ENCODE measurements around the gene CAPN10.

Gene CAPN10

DNA sequence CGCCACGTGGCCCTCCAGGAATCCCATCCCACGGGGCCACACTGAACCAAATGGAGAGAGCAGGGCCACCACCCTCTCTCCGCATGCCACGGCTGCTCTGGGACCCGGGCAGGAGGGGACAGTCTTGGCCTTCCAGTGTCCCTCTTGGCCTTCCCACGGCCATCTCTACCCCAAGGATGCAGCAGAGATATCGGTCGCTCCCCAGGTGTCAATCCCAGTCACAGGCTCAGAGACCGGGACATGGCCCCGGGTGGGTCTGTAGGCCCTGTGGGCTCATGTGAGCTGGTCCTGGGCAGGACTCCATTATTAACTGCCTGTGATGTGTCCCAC lies 15.3 kb downstream of the CAPN10 start:
- no peaks in the 10 kb centered on the region for H4K20me1 ChIP-seq (ENCODE audit: insufficient read depth)

DNA sequence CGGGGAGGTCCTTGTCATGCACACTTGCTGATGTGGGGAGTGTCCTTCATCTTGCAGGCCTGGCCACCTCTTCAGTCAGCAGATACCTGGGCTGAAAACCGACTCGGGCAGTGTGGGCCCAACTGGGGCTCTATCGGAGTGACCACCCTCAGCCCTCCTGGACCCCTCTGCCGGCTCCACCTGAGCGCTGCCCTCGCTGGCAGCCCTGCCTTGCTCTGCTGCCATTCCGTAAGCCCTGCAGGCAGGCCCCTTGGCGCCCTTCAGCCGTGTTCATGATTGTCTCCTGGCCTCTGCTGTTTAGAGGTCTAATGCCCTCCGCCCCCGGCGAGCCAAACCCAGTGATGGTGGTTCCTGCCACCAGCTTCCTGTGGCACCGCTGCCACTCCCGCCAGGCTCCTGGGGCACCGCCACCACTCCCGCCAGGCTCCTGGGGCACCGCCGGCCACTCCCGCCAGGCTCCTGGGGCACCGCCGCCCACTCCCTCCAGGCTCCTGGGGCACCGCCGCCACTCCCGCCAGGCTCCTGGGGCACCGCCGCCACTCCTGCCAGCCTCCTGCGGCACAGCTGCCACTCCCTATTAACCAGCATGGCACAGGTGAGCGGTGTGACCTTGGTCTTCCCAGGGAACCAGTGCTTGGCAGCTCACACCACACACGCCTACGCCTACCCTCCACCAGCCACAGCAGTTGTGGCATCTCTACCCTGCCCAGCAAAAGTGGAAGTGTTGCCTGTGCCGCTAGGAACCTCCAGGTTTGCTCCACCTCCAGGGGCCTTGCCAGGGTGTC lies 15.9 kb downstream of the CAPN10 start:
- H3K4me2 ChIP-seq, result no peak overlapping the region
- H3K36me3 ChIP-seq (ENCODE audit: insufficient read depth), result no peaks in the 10 kb centered on the region
- H4K20me1 ChIP-seq (ENCODE audit: insufficient read depth), result no peaks in the 10 kb centered on the region
- no peaks in the 10 kb centered on the region for H3K79me2 ChIP-seq (ENCODE audit: insufficient read depth, low read depth)
- H2AFZ ChIP-seq (ENCODE audit: low read depth), result no peak overlapping the region
- no peaks in the 10 kb centered on the region for H3K4me1 ChIP-seq (ENCODE audit: low read depth, poor library complexity, severe bottlenecking)
- no peaks in the 10 kb centered on the region for H3K27me3 ChIP-seq (ENCODE audit: insufficient read depth, low read depth)
- no peak overlapping the region for H3K4me3 ChIP-seq (IDR thresholded peaks at IDR 0.05; ENCODE audit: insufficient read depth, low read depth, low read length)
- H3K27ac ChIP-seq, result no peak overlapping the region
- no peak overlapping the region for H3K9ac ChIP-seq
- TF ChIP-seq, protein P1, sequence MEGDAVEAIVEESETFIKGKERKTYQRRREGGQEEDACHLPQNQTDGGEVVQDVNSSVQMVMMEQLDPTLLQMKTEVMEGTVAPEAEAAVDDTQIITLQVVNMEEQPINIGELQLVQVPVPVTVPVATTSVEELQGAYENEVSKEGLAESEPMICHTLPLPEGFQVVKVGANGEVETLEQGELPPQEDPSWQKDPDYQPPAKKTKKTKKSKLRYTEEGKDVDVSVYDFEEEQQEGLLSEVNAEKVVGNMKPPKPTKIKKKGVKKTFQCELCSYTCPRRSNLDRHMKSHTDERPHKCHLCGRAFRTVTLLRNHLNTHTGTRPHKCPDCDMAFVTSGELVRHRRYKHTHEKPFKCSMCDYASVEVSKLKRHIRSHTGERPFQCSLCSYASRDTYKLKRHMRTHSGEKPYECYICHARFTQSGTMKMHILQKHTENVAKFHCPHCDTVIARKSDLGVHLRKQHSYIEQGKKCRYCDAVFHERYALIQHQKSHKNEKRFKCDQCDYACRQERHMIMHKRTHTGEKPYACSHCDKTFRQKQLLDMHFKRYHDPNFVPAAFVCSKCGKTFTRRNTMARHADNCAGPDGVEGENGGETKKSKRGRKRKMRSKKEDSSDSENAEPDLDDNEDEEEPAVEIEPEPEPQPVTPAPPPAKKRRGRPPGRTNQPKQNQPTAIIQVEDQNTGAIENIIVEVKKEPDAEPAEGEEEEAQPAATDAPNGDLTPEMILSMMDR (conservative IDR thresholded peaks at IDR 0.05; ENCODE audit: low read depth, low read length), result no peak

More for the DNA sequence above, 15.3 kb downstream of the CAPN10 start:
- H3K27ac ChIP-seq, result no peak overlapping the region
- no peaks in the 10 kb centered on the region for H3K4me1 ChIP-seq (ENCODE audit: low read depth, poor library complexity, severe bottlenecking)
- no peaks in the 10 kb centered on the region for H3K79me2 ChIP-seq (ENCODE audit: insufficient read depth, low read depth)
- H3K9ac ChIP-seq, result no peak overlapping the region
- no peaks in the 10 kb centered on the region for H3K36me3 ChIP-seq (ENCODE audit: insufficient read depth)
- H3K27me3 ChIP-seq (ENCODE audit: insufficient read depth, low read depth), result no peaks in the 10 kb centered on the region
- no peak overlapping the region for H2AFZ ChIP-seq (ENCODE audit: low read depth)
- no peak overlapping the region for H3K4me3 ChIP-seq (IDR thresholded peaks at IDR 0.05; ENCODE audit: insufficient read depth, low read depth, low read length)
- H3K4me2 ChIP-seq, result no peak overlapping the region
- TF ChIP-seq, protein P1 (conservative IDR thresholded peaks at IDR 0.05; ENCODE audit: low read depth, low read length), result no peak

DNA sequence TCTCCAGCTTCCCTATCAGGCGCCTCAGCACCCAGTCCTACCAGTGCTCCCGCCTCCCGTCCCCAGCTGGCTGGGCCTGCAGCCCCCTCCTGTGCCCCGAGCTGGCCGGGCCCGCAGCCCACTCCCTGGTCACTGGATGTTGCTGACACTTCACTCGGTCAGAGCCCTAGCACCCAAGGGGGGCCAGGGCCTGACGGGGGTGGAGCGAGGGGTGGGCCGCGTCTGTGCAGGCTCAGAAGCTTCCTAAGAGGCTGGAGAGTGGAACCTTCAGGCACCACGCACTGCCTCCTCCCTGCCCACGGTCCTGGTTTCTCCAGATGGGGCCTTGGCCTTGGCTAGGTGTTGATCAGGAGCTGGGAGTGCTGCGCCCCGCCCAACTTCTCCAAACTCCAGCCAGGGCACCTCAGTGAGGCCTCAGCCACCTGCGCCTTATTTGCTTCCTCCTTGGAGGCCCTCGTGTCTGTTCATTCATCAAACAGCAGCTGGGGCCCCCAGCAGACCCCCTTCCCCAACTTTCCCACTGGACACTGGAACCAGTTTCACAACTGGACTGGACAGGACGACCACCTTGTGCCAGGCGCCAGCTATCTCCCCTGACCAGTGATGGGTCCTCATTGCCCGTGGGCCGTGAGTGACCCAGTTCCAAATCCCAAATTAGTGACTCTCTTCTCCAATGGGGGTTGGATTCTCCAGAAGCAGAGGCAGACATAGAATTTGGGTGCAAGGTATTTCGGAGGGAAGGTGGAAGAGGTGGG lies 16.7 kb downstream of the CAPN10 start:
- Histone ChIP-seq H3K4me2 (no peak overlapping the region), H3K79me2 (ENCODE audit: insufficient read depth, low read depth) (no peaks in the 10 kb centered on the region), H3K9ac (no peak overlapping the region), H2AFZ (ENCODE audit: low read depth) (no peak overlapping the region), H3K4me1 (ENCODE audit: low read depth, poor library complexity, severe bottlenecking) (no peaks in the 10 kb centered on the region), H3K27me3 (ENCODE audit: insufficient read depth, low read depth) (no peaks in the 10 kb centered on the region), H4K20me1 (ENCODE audit: insufficient read depth) (no peaks in the 10 kb centered on the region), H3K4me3 (IDR thresholded peaks at IDR 0.05; ENCODE audit: insufficient read depth, low read depth, low read length) (no peak overlapping the region), H3K36me3 (ENCODE audit: insufficient read depth) (no peaks in the 10 kb centered on the region), H3K27ac (no peak overlapping the region)
- TF ChIP-seq, protein P1 (conservative IDR thresholded peaks at IDR 0.05; ENCODE audit: low read depth, low read length), result no peak

DNA sequence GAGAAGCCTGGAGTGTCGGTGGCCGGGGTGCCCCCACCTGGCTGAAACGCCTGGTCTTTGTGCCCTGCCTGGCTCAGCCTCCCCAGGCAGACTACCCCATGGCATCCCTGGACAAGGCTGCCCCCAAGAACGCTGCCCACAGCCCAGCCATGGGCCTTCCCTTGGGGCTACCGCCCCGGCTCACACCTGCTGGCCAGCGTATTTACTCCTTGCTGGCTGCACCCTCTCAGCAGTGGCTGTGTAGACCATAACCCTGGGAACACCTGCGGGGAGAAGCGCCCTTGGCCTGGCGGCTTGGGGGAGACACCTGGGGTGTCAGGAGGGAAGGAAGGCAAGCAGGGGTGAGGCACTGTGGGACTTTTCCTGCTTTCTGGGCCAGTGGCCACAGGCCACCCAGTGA lies 17.3 kb downstream of the CAPN10 start:
- no peak overlapping the region for H3K4me3 ChIP-seq (IDR thresholded peaks at IDR 0.05; ENCODE audit: insufficient read depth, low read depth, low read length)
- TF ChIP-seq, protein P1 (conservative IDR thresholded peaks at IDR 0.05; ENCODE audit: low read depth, low read length), result no peak
- H3K27me3 ChIP-seq (ENCODE audit: insufficient read depth, low read depth), result no peaks in the 10 kb centered on the region
- H2AFZ ChIP-seq (ENCODE audit: low read depth), result no peak overlapping the region
- no peak overlapping the region for H3K9ac ChIP-seq
- H3K36me3 ChIP-seq (ENCODE audit: insufficient read depth), result no peaks in the 10 kb centered on the region
- no peaks in the 10 kb centered on the region for H3K4me1 ChIP-seq (ENCODE audit: low read depth, poor library complexity, severe bottlenecking)
- H4K20me1 ChIP-seq (ENCODE audit: insufficient read depth), result no peaks in the 10 kb centered on the region
- no peaks in the 10 kb centered on the region for H3K79me2 ChIP-seq (ENCODE audit: insufficient read depth, low read depth)
- no peak overlapping the region for H3K27ac ChIP-seq
- H3K4me2 ChIP-seq, result no peak overlapping the region

Data from KMS-11 (cell line).